ENCODE results near the gene LRRC10B. TPM values are rescaled to one million over a fixed set of nuclear protein-coding genes. Genes with fewer than 3 reads are reported as not detected.

Gene LRRC10B
- total RNA-seq, 4 donors from 2014 or later = 1.1 to 2.0 (median 1.7) TPM

- no peak for DNase-seq (ENCODE audit: low spot score)
- TF ChIP-seq, protein P1, sequence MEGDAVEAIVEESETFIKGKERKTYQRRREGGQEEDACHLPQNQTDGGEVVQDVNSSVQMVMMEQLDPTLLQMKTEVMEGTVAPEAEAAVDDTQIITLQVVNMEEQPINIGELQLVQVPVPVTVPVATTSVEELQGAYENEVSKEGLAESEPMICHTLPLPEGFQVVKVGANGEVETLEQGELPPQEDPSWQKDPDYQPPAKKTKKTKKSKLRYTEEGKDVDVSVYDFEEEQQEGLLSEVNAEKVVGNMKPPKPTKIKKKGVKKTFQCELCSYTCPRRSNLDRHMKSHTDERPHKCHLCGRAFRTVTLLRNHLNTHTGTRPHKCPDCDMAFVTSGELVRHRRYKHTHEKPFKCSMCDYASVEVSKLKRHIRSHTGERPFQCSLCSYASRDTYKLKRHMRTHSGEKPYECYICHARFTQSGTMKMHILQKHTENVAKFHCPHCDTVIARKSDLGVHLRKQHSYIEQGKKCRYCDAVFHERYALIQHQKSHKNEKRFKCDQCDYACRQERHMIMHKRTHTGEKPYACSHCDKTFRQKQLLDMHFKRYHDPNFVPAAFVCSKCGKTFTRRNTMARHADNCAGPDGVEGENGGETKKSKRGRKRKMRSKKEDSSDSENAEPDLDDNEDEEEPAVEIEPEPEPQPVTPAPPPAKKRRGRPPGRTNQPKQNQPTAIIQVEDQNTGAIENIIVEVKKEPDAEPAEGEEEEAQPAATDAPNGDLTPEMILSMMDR (IDR thresholded peaks at IDR 0.05) = no peak
- no peak for ATAC-seq (ENCODE audit: low FRiP score)
These were observed 38.1 kb downstream of the LRRC10B start for GRCh38 chr11:61546663-61547062.

- DNase-seq (ENCODE audit: low spot score) (no peak), ATAC-seq (ENCODE audit: low FRiP score) (no peak)
- TF ChIP-seq, protein P1 (IDR thresholded peaks at IDR 0.05) = no peak
These were observed 38.7 kb downstream of the LRRC10B start for GRCh38 chr11:61547246-61547645.

- no peak for DNase-seq (ENCODE audit: low spot score)
- ATAC-seq (ENCODE audit: low FRiP score) = no peak
These were observed 40.6 kb downstream of the LRRC10B start for GRCh38 chr11:61549177-61549576.

GRCh38 chr11:61549662-61550568 lies 41.4 kb downstream of the LRRC10B start:
- no peak for DNase-seq (ENCODE audit: low spot score)
- no peak for ATAC-seq (ENCODE audit: low FRiP score)
- TF ChIP-seq, protein P1 (IDR thresholded peaks at IDR 0.05) = no peak

More at GRCh38 chr11:61549177-61549576, 40.6 kb downstream of the LRRC10B start:
- TF ChIP-seq, protein P1 (IDR thresholded peaks at IDR 0.05) = no peak

- TF ChIP-seq, protein P1 (IDR thresholded peaks at IDR 0.05) = no peak
- ATAC-seq (ENCODE audit: low FRiP score) = no peak
- no peak for DNase-seq (ENCODE audit: low spot score)
These were observed 42.2 kb downstream of the LRRC10B start for GRCh38 chr11:61550665-61551227.

GRCh38 chr11:61551634-61552033 lies 43.1 kb downstream of the LRRC10B start:
- TF ChIP-seq, protein P1 (IDR thresholded peaks at IDR 0.05) = no peak
- ATAC-seq (ENCODE audit: low FRiP score) = no peak
- no peak for DNase-seq (ENCODE audit: low spot score)

Measured in omental fat pad (tissue), 4 donors.